Muscle of leg (tissue), 16 donors: ENCODE data around the gene RBMS1. TPM values are rescaled to one million over a fixed set of nuclear protein-coding genes. Genes with fewer than 3 reads are reported as not detected.

ENCODE experiments used
- DNase-seq: peaks from one replicate; pipeline ENCODE4 v3.0.0; 2013
- H3K27ac ChIP-seq: one replicate; pipeline ENCODE4 v1.5.1; 2013; ENCODE audit warnings: mild to moderate bottlenecking, low read length, control low read depth
- H3K27me3 ChIP-seq: one replicate; pipeline ENCODE4 v1.6.1; 2013; ENCODE audit warnings: low read length; ENCODE audit not compliant: control insufficient read depth, insufficient read depth
- H3K36me3 ChIP-seq: one replicate; pipeline ENCODE4 v1.6.1; 2013; ENCODE audit warnings: low read length; ENCODE audit not compliant: control insufficient read depth, insufficient read depth
- H3K4me1 ChIP-seq: one replicate; pipeline ENCODE4 v1.6.1; 2013; ENCODE audit warnings: low read length; ENCODE audit not compliant: control insufficient read depth, insufficient read depth
- H3K4me3 ChIP-seq: one replicate; pipeline ENCODE4 v1.5.1; 2013; ENCODE audit warnings: low read length, control low read depth
- H3K9me3 ChIP-seq: replicated peaks from 2 replicates; pipeline ENCODE4 v1.6.1; 2013; ENCODE audit warnings: low read depth, low read length; ENCODE audit not compliant: control insufficient read depth
- WGBS: methylation state at CpG from one replicate; pipeline ENCODE4 v1.1.5; 2013; ENCODE audit warnings: missing lambda C conversion rate; ENCODE audit not compliant: insufficient coverage; 5-methylcytosine and 5-hydroxymethylcytosine counted together
- long read RNA-seq, 11 donors: transcript quantifications; one replicate each; lab custom pipeline, GENCODE V29; 2026
- polyA plus RNA-seq, 8 donors: library from polyadenylated mRNA; unstranded; fragments of 120-200 nt; gene quantifications; one replicate each; pipeline versions ENCODE4 v1.2.1 to v1.2.3, GENCODE V29; 2013; ENCODE audit warnings: inconsistent platforms in 1 of 8, low replicate concordance in 1 of 8; ENCODE audit not compliant: insufficient read length in 8 of 8, insufficient read depth in 1 of 8
- total RNA-seq: library from RNA; stranded (reverse); fragments of 120-200 nt; gene quantifications from one replicate; pipeline ENCODE4 v1.2.4, GENCODE V29; 2013

Gene RBMS1
- total RNA-seq (51.9 TPM), polyA plus RNA-seq (10 to 100 TPM; 41.4 to 71.7 (median 58.9) TPM)
- long read RNA-seq, donor 1, full-length matches to known transcripts = 1 of 1 reads
- long read RNA-seq, donor 1, partial matches to known transcripts = 0 of 1 reads
- long read RNA-seq, donor 1, other reads (novel, unspliced or antisense) = 0 of 1 reads
- long read RNA-seq, donor 2, partial matches to known transcripts = 0 of 1 reads
- long read RNA-seq, donor 2, other reads (novel, unspliced or antisense) = 0 of 1 reads
- long read RNA-seq, donor 3, full-length matches to known transcripts = 9 of 9 reads
- long read RNA-seq, donor 3, partial matches to known transcripts = 0 of 9 reads
- long read RNA-seq, donor 3, other reads (novel, unspliced or antisense) = 0 of 9 reads
- long read RNA-seq, donor 4, full-length matches to known transcripts = 3 of 3 reads
- long read RNA-seq, donor 4, partial matches to known transcripts = 0 of 3 reads
- long read RNA-seq, donor 4, other reads (novel, unspliced or antisense) = 0 of 3 reads
- long read RNA-seq, donor 5, full-length matches to known transcripts = 6 of 17 reads
- long read RNA-seq, donor 5, partial matches to known transcripts = 11 of 17 reads
- long read RNA-seq, donor 5, other reads (novel, unspliced or antisense) = 0 of 17 reads
- long read RNA-seq, donor 6, full-length matches to known transcripts = 6 of 6 reads
- long read RNA-seq, donor 6, partial matches to known transcripts = 0 of 6 reads
- long read RNA-seq, donor 6, other reads (novel, unspliced or antisense) = 0 of 6 reads
- long read RNA-seq, donor 7, full-length matches to known transcripts = 7 of 23 reads
- long read RNA-seq, donor 7, partial matches to known transcripts = 16 of 23 reads
- long read RNA-seq, donor 7, other reads (novel, unspliced or antisense) = 0 of 23 reads
- long read RNA-seq, donor 8, full-length matches to known transcripts = 3 of 3 reads
- long read RNA-seq, donor 8, partial matches to known transcripts = 0 of 3 reads
- long read RNA-seq, donor 8, other reads (novel, unspliced or antisense) = 0 of 3 reads
- long read RNA-seq, donor 9, full-length matches to known transcripts = 5 of 5 reads
- long read RNA-seq, donor 9, partial matches to known transcripts = 0 of 5 reads
- long read RNA-seq, donor 9, other reads (novel, unspliced or antisense) = 0 of 5 reads
- long read RNA-seq, donor 10, full-length matches to known transcripts = 13 of 13 reads
- long read RNA-seq, donor 10, partial matches to known transcripts = 0 of 13 reads
- long read RNA-seq, donor 10, other reads (novel, unspliced or antisense) = 0 of 13 reads
- long read RNA-seq, donor 11, full-length matches to known transcripts = 4 of 4 reads
- long read RNA-seq, donor 11, partial matches to known transcripts = 0 of 4 reads
- long read RNA-seq, donor 11, other reads (novel, unspliced or antisense) = 0 of 4 reads

DNA sequence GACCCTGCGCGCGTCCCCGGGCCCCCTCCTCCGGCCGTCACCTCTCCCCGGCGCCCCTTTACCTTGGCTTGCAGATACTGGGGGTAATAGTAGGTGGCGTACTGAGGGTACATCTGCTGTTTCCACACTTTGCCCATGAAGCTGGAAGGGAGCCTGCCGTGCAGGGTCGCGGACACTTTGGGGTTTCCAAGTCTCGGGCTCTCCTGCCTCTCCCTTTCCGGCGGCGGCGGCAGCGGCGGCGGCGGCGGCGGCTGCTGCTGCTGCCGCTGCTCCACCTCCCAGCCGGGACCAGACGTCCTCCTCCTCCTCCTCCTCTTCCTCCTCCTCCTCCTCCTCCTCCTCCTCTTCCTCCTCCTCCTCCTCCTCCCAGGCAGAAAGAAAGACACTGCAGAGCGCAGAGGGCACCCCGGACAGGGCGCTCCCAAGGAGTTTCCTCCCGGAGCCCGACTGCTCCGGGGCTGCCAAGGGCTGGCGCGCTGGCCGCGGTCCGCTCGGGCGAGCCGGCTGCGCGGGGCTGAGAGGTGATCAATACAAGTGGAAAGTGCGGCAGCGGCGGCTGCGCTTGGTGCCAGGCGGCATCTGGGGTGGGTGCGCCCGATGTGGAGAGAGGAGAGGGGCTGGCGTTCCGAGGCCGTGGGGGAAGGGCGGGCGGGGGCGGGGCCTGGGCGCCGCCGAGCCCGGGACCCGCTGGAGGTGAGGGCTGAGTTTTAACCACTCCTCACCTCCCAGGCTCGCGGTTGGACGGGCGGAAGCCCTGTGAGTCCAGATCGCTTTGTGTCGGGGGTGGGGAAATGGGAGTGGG, at the start of gene RBMS1:
TSS of gene RBMS1 (minus strand) at position 581 of the 802 bp plus-strand sequence. CDS start at position 137, 444 bp downstream.
- Histone ChIP-seq H3K27me3 (no peaks in the 10 kb centered on the region), H3K36me3 (no peaks in the 10 kb centered on the region), H3K9me3 (no peaks in the 10 kb centered on the region), H3K4me1 (peaks cover 3% of the 10 kb centered on the region), H3K27ac (peak within 1 kb of the TSS; percentile 95), H3K4me3 (peak within 1 kb of the TSS; percentile 90)
- WGBS = under 1% methylated on average over 31 of the region's 66 CpGs
- DNase-seq = peak; percentile 84

GRCh38 chr2:160541745-160542144, 48.1 kb upstream of the RBMS1 start:
- no peak overlapping the region for H3K4me3 ChIP-seq
- WGBS = 86% methylated on average over 1 of the region's 3 CpGs

DNA sequence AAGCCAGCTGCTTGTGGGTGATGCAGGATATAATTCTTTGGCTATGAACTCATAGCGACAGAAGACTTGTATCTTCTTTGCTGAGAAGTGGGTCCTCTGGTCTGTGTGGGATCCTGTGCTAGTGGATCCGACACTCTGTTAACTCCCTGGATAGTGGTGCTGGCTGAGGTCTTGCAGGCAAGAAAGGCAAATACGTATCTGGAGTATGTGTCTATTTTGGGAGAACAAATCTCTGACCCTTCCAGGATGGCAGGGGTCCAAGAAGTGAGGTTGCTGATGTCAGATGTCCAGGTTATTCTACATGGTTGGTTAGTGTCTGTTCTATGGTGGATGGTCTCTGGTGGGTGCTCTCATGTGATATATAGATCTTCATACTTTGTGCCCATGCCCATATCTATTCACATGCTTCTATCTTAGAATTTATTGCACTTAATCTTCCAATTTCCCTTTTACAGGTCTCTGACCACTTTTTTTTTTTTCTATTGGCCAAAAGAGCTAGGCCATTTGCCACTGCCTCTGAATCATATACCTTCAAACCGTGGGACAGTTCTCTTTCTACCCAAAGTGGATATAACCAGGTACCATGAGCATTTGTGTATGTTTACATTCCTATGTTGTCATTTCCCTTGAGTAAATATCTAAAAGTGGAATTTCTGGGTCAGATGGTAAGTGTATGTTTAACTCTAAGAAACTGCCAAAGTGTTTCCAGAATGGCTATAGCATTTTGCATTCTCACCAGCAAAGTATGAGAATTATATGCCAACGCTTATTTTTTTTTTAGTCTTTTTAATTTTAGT, 45.1 kb upstream of the RBMS1 start:
- DNase-seq = no peak
- 27% methylated on average over 2 of the region's 5 CpGs for WGBS
- no peaks in the 10 kb centered on the region for H3K9me3 ChIP-seq

More at GRCh38 chr2:160541745-160542144, 48.1 kb upstream of the RBMS1 start:
- Histone ChIP-seq H3K9me3 (no peaks in the 10 kb centered on the region), H3K27ac (no peak overlapping the region), H3K27me3 (no peaks in the 10 kb centered on the region), H3K4me1 (no peaks in the 10 kb centered on the region), H3K36me3 (no peaks in the 10 kb centered on the region)
- no peak for DNase-seq

GRCh38 chr2:160538115-160538514, 44.5 kb upstream of the RBMS1 start:
- Histone ChIP-seq H3K36me3 (no peaks in the 10 kb centered on the region), H3K4me3 (no peak overlapping the region), H3K27ac (no peak overlapping the region), H3K9me3 (no peaks in the 10 kb centered on the region), H3K4me1 (no peaks in the 10 kb centered on the region), H3K27me3 (no peaks in the 10 kb centered on the region)
- 74% methylated on average over 3 of the region's 4 CpGs for WGBS
- no peak for DNase-seq

More for the DNA sequence above, 45.1 kb upstream of the RBMS1 start:
- no peaks in the 10 kb centered on the region for H3K27me3 ChIP-seq
- H3K4me1 ChIP-seq = no peaks in the 10 kb centered on the region
- no peak overlapping the region for H3K27ac ChIP-seq
- no peak overlapping the region for H3K4me3 ChIP-seq
- no peaks in the 10 kb centered on the region for H3K36me3 ChIP-seq

GRCh38 chr2:160534996-160535395, 41.4 kb upstream of the RBMS1 start:
- Histone ChIP-seq H3K9me3 (no peaks in the 10 kb centered on the region), H3K27ac (no peak overlapping the region), H3K4me3 (no peak overlapping the region), H3K4me1 (no peaks in the 10 kb centered on the region), H3K36me3 (no peaks in the 10 kb centered on the region), H3K27me3 (no peaks in the 10 kb centered on the region)
- DNase-seq = no peak
- WGBS = no CpG with 5 or more reads among the region's 1 CpG

DNA sequence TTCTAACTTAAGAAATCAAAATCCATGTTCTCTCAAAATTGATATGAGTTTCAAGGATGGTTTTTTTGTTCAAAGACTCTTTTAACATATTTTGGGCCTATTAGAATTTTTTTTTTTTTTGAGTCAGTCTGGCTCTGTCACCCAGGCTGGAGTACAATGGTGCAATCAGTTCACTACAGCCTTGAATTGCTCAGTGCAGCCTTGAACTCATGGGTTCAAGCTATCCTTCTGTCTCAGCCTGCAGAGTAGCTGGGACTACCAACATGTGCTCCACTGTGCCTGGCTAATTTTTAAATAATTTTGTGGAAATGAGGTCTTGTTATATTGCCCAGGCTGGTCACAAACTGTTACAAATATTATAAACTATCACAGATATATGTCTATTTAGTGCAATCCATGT, 40.6 kb upstream of the RBMS1 start:
- H3K4me3 ChIP-seq = no peak overlapping the region
- no peak for DNase-seq
- no peaks in the 10 kb centered on the region for H3K9me3 ChIP-seq
- no peaks in the 10 kb centered on the region for H3K36me3 ChIP-seq
- no peaks in the 10 kb centered on the region for H3K4me1 ChIP-seq
- H3K27ac ChIP-seq = no peak overlapping the region
- no peaks in the 10 kb centered on the region for H3K27me3 ChIP-seq

DNA sequence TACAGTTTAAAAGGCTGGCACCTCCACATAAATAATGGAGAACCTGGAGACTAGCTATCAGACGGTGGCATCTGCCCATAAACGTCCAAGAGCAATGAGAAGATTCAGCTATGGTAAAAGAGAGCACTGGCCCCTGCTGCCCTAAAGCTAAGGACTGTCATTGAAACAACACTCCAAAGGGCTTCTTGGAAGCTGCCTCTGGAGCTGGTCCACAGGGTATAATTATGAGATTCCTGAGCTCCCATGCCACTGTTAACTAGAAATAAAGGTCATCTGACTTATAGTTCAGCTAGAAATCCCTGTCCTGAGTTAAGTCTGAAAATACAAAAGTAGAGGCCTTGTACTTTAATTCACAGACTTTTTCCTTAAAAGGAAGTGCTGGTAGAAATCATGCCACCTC, 39.9 kb upstream of the RBMS1 start:
- Histone ChIP-seq H3K27me3 (no peaks in the 10 kb centered on the region), H3K36me3 (no peaks in the 10 kb centered on the region), H3K27ac (no peak overlapping the region), H3K4me1 (no peaks in the 10 kb centered on the region), H3K9me3 (no peaks in the 10 kb centered on the region), H3K4me3 (no peak overlapping the region)
- WGBS = 40% methylated on average over 1 of the region's 2 CpGs
- DNase-seq = no peak

DNA sequence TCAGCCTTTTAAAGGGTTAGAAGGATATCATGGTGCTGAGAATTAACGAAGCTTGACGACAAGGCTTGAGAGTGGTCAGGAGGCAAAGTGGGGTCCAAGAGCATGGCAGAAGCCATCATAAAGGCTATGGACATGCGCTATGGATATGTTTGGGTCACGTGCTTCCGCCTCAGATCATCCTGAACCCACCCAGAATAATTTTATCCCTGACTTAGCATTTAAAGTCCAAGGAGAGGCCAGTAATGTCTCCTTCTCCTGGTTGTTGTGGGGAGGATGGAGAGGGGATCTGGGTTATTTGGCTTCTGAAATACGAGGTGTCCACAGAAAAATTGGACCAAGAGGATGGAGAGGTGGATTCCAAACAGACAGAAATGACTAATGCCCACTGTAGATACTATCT, 38.8 kb upstream of the RBMS1 start:
- H3K27me3 ChIP-seq = no peaks in the 10 kb centered on the region
- DNase-seq = no peak
- WGBS = 88% methylated on average over 2 of the region's 6 CpGs
- no peak overlapping the region for H3K4me3 ChIP-seq
- no peaks in the 10 kb centered on the region for H3K4me1 ChIP-seq
- H3K9me3 ChIP-seq = no peaks in the 10 kb centered on the region
- no peaks in the 10 kb centered on the region for H3K36me3 ChIP-seq
- H3K27ac ChIP-seq = no peak overlapping the region
